ENCODE data around the gene PRR7.

The PRR7 gene

DNA sequence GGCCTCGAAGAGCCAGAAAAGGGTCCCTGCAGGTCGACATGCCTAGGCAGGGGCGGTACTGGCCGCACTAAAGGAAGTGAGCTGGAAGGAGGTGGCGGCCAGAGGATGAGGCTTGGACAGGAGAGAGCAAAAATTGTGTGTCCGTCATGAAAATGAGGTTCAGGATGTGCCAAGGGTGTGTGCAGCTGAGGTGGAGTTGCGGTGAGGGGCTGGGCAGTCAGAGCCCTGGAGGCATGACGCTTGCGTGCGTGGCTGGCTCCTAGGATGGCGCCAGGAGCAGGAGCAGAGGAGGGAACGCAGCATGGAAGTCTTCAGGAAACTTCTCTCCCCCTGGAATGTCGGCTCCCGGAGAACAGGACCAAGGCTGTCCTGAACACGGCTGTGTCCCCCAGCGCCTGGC lies 56.3 kb downstream of the PRR7 start:
- no peak for DNase-seq

DNA sequence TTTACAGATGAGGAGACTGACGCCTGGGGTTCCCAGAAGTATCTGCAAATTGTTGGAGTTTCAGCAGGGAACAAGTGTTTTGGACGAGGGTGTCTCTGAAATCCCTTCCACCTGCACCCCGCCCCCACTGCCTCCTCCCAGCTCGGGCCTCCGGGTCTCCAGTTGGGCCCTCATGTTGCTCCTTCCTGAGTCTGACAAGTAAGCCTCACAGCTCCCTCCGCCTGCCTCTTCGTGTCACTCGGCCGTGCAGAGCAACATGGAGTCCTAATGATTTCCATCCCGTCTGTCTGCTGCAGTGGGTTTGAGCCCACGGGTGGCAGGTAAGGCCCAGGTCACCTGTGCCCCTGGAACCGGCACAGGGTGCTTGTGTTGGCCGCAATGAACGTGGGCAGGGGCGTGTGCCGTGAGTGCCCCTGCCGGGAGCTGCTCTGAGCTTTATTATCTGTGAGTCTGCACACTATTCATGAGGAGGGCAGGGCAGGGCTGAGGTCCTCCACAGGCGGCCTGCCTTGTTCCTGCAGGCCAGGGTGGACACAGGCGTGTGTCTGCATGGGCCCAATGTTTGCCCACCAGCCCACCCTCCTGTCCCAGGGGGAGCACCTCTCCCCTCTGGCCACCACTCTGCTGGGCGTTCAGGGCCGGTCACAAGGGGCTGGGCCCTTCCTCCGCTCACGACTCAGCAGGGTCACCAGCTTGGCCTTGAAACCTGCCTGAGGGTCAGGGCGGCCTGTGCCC lies 56.9 kb downstream of the PRR7 start:
- no peak for DNase-seq

DNA sequence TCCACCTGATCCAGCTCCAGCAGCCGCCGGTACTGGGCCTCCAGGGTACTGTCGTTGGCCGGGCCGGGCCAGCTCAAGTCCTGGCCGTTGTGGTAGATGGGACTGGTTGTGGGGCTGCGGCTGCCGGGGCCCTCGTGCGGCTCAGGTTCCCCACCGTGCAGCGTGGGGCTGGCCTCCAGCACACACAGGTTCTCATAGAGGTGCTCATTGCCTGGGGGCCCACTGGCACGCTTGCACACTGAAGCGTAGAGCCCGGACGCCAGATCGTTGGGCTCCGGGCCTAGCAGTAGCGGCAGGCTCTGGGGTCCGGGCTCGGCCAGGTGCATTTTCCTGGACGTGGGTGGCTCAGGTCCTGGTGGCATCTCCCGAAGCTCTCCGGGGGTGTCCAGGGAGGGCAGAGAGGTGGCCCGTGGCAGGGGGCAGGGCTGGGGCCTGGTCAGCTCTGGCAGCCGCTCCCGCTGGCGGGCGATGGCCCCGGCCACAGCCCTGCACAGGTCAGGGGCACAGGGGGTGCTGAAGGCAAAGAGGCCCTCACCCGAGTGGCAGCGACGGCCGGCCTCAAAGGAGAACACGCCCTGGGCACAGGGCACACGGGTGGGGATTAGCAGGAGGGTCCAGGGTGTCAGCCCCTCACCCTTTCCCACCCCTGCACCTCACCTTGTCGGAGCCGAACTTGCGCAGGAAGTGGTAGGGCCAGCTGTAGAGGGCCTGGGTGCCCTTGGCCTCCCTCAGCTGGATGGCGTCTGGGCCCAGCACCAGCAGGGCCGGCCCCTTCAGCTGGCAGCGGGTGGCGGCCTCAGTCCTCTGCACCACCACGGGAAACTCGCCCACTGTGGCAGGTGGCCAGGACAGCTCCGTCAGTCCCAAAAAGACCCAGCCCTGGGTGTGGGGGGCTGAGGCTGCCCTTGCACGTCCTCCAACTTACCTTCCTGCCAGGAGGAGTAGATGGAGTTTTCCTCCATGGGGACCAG lies 57.8 kb downstream of the PRR7 start:
- no peak for DNase-seq

DNA sequence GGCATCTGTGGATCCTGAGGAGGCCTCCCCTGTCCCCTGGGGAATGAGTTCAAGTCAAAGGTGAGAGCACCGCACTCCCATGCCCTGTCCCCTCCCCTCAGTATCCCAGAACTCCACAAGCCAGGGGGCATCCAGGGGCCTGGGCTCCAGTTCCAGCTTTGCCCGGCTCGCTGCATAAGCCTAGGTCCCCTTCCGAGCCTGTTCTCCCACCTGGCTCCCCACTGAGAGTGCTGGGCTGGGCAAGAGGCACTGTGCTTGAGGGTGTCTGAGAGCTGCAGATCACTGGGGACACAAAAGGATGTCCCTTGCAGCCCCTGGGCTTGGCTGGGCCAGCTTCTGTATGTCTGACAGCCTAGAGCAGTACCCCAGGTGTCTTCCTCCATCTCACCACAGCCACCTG lies 58.5 kb downstream of the PRR7 start:
- no peak for DNase-seq
